Measurements from ENCODE around the gene XAB2.

Gene XAB2

GRCh38 chr19:7607874-7608560 lies 21.3 kb downstream of the XAB2 start:
- DNase-seq (ENCODE audit: extremely low read depth, low read depth), result no peak
- no peak for TF ChIP-seq CTCF (IDR thresholded peaks at IDR 0.05; ENCODE audit: low read depth, low read length)

GRCh38 chr19:7607212-7607873 lies 22.0 kb downstream of the XAB2 start:
- no peak for DNase-seq (ENCODE audit: extremely low read depth, low read depth)
- TF ChIP-seq CTCF (IDR thresholded peaks at IDR 0.05; ENCODE audit: low read depth, low read length), result no peak

GRCh38 chr19:7606289-7606688 lies 23.1 kb downstream of the XAB2 start:
- no peak for TF ChIP-seq CTCF (IDR thresholded peaks at IDR 0.05; ENCODE audit: low read depth, low read length)
- no peak for DNase-seq (ENCODE audit: extremely low read depth, low read depth)

GRCh38 chr19:7605490-7606222 lies 23.7 kb downstream of the XAB2 start:
- no peak for TF ChIP-seq CTCF (IDR thresholded peaks at IDR 0.05; ENCODE audit: low read depth, low read length)
- DNase-seq (ENCODE audit: extremely low read depth, low read depth), result no peak

- no peak for TF ChIP-seq CTCF (IDR thresholded peaks at IDR 0.05; ENCODE audit: low read depth, low read length)
- no peak for DNase-seq (ENCODE audit: extremely low read depth, low read depth)
These were observed 25.4 kb downstream of the XAB2 start for GRCh38 chr19:7603919-7604318.

GRCh38 chr19:7602935-7603497 lies 26.3 kb downstream of the XAB2 start:
- no peak for TF ChIP-seq CTCF (IDR thresholded peaks at IDR 0.05; ENCODE audit: low read depth, low read length)
- DNase-seq (ENCODE audit: extremely low read depth, low read depth), result no peak
